ENCODE data around the gene SOX5. TPM values are rescaled to one million over a fixed set of nuclear protein-coding genes. Genes with fewer than 3 reads are reported as not detected.

The SOX5 gene
- total and polyA plus RNA-seq, 2 donors (not counting 1 experiment from before 2014, with no cell fraction given): 9.2 to 32.0 TPM

- Histone ChIP-seq H4K20me1 (ENCODE audit: control insufficient read depth, extremely low read depth, insufficient read depth, low read length) (no peaks in the 10 kb centered on the region), H3K79me2 (ENCODE audit: control insufficient read depth, insufficient read depth, low read length) (no peaks in the 10 kb centered on the region), H3K36me3 (ENCODE audit: control insufficient read depth, insufficient read depth, low read length) (no peaks in the 10 kb centered on the region), H3K4me3 (replicated peaks in 1 of 4; ENCODE audit: control extremely low read depth in 1 of 4, insufficient read depth in 1 of 4, low read depth in 3 of 4, low read length in 4 of 4) (no peak overlapping the region), H3K9me3 (ENCODE audit: control insufficient read depth, insufficient read depth, low read depth, low read length) (no peaks in the 10 kb centered on the region), H3K9ac (ENCODE audit: insufficient read depth, low read length) (no peak overlapping the region), H3K4me1 (ENCODE audit: control insufficient read depth, extremely low read depth, insufficient read depth, low read length) (no peaks in the 10 kb centered on the region), H3K27ac (ENCODE audit: insufficient read depth, low read length) (no peak overlapping the region), H3K27me3 (ENCODE audit: control insufficient read depth, insufficient read depth, low read length) (no peaks in the 10 kb centered on the region), H2AFZ (ENCODE audit: low read length) (no peak overlapping the region), H3K4me2 (ENCODE audit: extremely low read depth, insufficient read depth, low read length) (no peak overlapping the region)
- no peak for TF ChIP-seq CTCF (conservative IDR thresholded peaks at IDR 0.05 in 1 of 2, IDR thresholded peaks at IDR 0.05 in 1 of 2; ENCODE audit: low read depth in 1 of 2, low read length in 2 of 2)
- no peak for TF ChIP-seq EZH2 (IDR thresholded peaks at IDR 0.05; ENCODE audit: low read length, missing control alignments)
- DNase-seq (ENCODE audit: low read depth in 2 of 2): no peak
Measured at GRCh38 chr12:23867794-23868193, 81.7 kb downstream of the SOX5 start.

GRCh38 chr12:23862701-23863100, 86.8 kb downstream of the SOX5 start:
- Histone ChIP-seq H3K79me2 (ENCODE audit: control insufficient read depth, insufficient read depth, low read length) (no peaks in the 10 kb centered on the region), H3K9me3 (ENCODE audit: control insufficient read depth, insufficient read depth, low read depth, low read length) (no peaks in the 10 kb centered on the region), H3K4me2 (ENCODE audit: extremely low read depth, insufficient read depth, low read length) (no peak overlapping the region), H4K20me1 (ENCODE audit: control insufficient read depth, extremely low read depth, insufficient read depth, low read length) (no peaks in the 10 kb centered on the region), H3K36me3 (ENCODE audit: control insufficient read depth, insufficient read depth, low read length) (no peaks in the 10 kb centered on the region), H3K4me1 (ENCODE audit: control insufficient read depth, extremely low read depth, insufficient read depth, low read length) (no peaks in the 10 kb centered on the region), H3K27ac (ENCODE audit: insufficient read depth, low read length) (no peak overlapping the region), H3K9ac (ENCODE audit: insufficient read depth, low read length) (no peak overlapping the region), H3K4me3 (replicated peaks in 1 of 4; ENCODE audit: control extremely low read depth in 1 of 4, insufficient read depth in 1 of 4, low read depth in 3 of 4, low read length in 4 of 4) (no peak overlapping the region), H3K27me3 (ENCODE audit: control insufficient read depth, insufficient read depth, low read length) (no peaks in the 10 kb centered on the region), H2AFZ (ENCODE audit: low read length) (no peak overlapping the region)
- no peak for DNase-seq (ENCODE audit: low read depth in 2 of 2)
- TF ChIP-seq CTCF (conservative IDR thresholded peaks at IDR 0.05 in 1 of 2, IDR thresholded peaks at IDR 0.05 in 1 of 2; ENCODE audit: low read depth in 1 of 2, low read length in 2 of 2) (no peak), EZH2 (IDR thresholded peaks at IDR 0.05; ENCODE audit: low read length, missing control alignments) (no peak)

- TF ChIP-seq EZH2 (IDR thresholded peaks at IDR 0.05; ENCODE audit: low read length, missing control alignments) (no peak), CTCF (conservative IDR thresholded peaks at IDR 0.05 in 1 of 2, IDR thresholded peaks at IDR 0.05 in 1 of 2; ENCODE audit: low read depth in 1 of 2, low read length in 2 of 2) (no peak)
- H3K4me1 ChIP-seq (ENCODE audit: control insufficient read depth, extremely low read depth, insufficient read depth, low read length): no peaks in the 10 kb centered on the region
- no peak overlapping the region for H3K27ac ChIP-seq (ENCODE audit: insufficient read depth, low read length)
- no peak overlapping the region for H2AFZ ChIP-seq (ENCODE audit: low read length)
- H3K27me3 ChIP-seq (ENCODE audit: control insufficient read depth, insufficient read depth, low read length): no peaks in the 10 kb centered on the region
- no peaks in the 10 kb centered on the region for H4K20me1 ChIP-seq (ENCODE audit: control insufficient read depth, extremely low read depth, insufficient read depth, low read length)
- no peaks in the 10 kb centered on the region for H3K9me3 ChIP-seq (ENCODE audit: control insufficient read depth, insufficient read depth, low read depth, low read length)
- no peaks in the 10 kb centered on the region for H3K79me2 ChIP-seq (ENCODE audit: control insufficient read depth, insufficient read depth, low read length)
- no peak overlapping the region for H3K4me3 ChIP-seq (replicated peaks in 1 of 4; ENCODE audit: control extremely low read depth in 1 of 4, insufficient read depth in 1 of 4, low read depth in 3 of 4, low read length in 4 of 4)
- no peak overlapping the region for H3K9ac ChIP-seq (ENCODE audit: insufficient read depth, low read length)
- no peak for DNase-seq (ENCODE audit: low read depth in 2 of 2)
- H3K4me2 ChIP-seq (ENCODE audit: extremely low read depth, insufficient read depth, low read length): no peak overlapping the region
- H3K36me3 ChIP-seq (ENCODE audit: control insufficient read depth, insufficient read depth, low read length): no peaks in the 10 kb centered on the region
Measured at GRCh38 chr12:23860019-23860418, 89.5 kb downstream of the SOX5 start.
